Stomach (tissue), 9 donors: Measurements from ENCODE around the gene UBAP1. TPM values are rescaled to one million over a fixed set of nuclear protein-coding genes. Genes with fewer than 3 reads are reported as not detected.
"Not testable (repeated sequence)": the region's sequence is repeated elsewhere in the genome, so short reads cannot be mapped to it uniquely, and the experiment has no call there.

ENCODE experiments used
- DNase-seq, 2 donors: peaks; one replicate each; pipeline versions ENCODE4 v3.0.0 to v3.0.0-alpha.2; 2013 to 2019
- H3K27ac ChIP-seq, 5 donors: fragments of 200-600 bp in 4 of 5; sonication (generic) in 4 of 5; one replicate each; pipeline ENCODE4 v1.5.1; 2013 to 2019; ENCODE audit warnings: mild to moderate bottlenecking in 1 of 5, moderate library complexity in 1 of 5
- H3K27me3 ChIP-seq, 3 donors: fragments of 200-600 bp; sonication (generic); one replicate each; pipeline ENCODE4 v1.5.1; 2017 to 2019; ENCODE audit warnings: mixed run types in 1 of 3
- H3K36me3 ChIP-seq, 4 donors: fragments of 200-600 bp; sonication (generic); 1 replicate in 3 of 4; 2 replicates in 1 of 4; pipeline ENCODE4 v1.5.1; 2016 to 2019
- H3K4me1 ChIP-seq, 4 donors: fragments of 200-600 bp; sonication (generic); one replicate each; pipeline ENCODE4 v1.5.1; 2016 to 2019
- H3K4me3 ChIP-seq, 4 donors: fragments of 200-600 bp; sonication (generic) in 3 of 4; one replicate each; pipeline ENCODE4 v1.5.1; 2016 to 2019; ENCODE audit warnings: mild to moderate bottlenecking in 1 of 4
- H3K9me3 ChIP-seq, 4 donors: fragments of 200-600 bp; sonication (generic); one replicate each; pipeline ENCODE4 v1.5.1; 2016 to 2019
- EP300 ChIP-seq: sonication (generic); formaldehyde crosslinking; IDR thresholded peaks from one replicate; pipeline ENCODE4 v1.6.1; 2017; ENCODE audit warnings: antibody characterized with exemption
- POLR2A ChIP-seq, 4 donors: fragments of 450-650 bp; IDR thresholded peaks; one replicate each; pipeline ENCODE4 v1.6.1; 2016; ENCODE audit warnings: antibody characterized with exemption in 4 of 4, control low read depth in 2 of 4, mild to moderate bottlenecking in 1 of 4, moderate library complexity in 1 of 4
- POLR2AphosphoS5 ChIP-seq, 3 donors: sonication (generic); formaldehyde crosslinking; IDR thresholded peaks; one replicate each; pipeline ENCODE4 v1.6.1; 2016; ENCODE audit warnings: antibody characterized with exemption in 3 of 3
- WGBS, 5 donors: extraction: QIAGEN DNeasy Blood & Tissue Kit in 3 of 5; methylation state at CpG; one replicate each; pipeline versions ENCODE4 v1.1.5 to v1.1.7; 2013 to 2018; 5-methylcytosine and 5-hydroxymethylcytosine counted together
- intact Hi-C: fragments of 100-400 bp; cut with DNase I; formaldehyde crosslinking; loops from one replicate; pipeline ENCODE4 v1.15.1; 2023; ENCODE audit warnings: low total_unique reads
- polyA plus RNA-seq, 3 donors: library from polyadenylated mRNA; stranded (reverse); fragments of 200-250 nt; gene quantifications; one replicate each; pipeline ENCODE4 v1.2.3, GENCODE V29; 2013
- total RNA-seq, 5 donors: library from RNA; depleted of rRNA; stranded (reverse); fragments of >200 nt; gene quantifications; one replicate each; pipeline versions ENCODE4 v1.1.0 to v1.2.3, GENCODE V29; 2014 to 2016
- TF ChIP-seq, protein P1 (sequence below), 7 experiments: fragments of 450-650 bp in 4 of 7; fragments of 200-600 bp in 3 of 7; sonication (generic) in 3 of 7; IDR thresholded peaks; one replicate each; pipeline ENCODE4 v1.5.1; 2016 to 2019; ENCODE audit warnings: antibody characterized with exemption in 7 of 7, control low read depth in 2 of 7, mild to moderate bottlenecking in 1 of 7
- donor health status: healthy with polysubstance abuse.
- donor health status: Bipolar disorder and iron deficiency.
- donor health status: healthy.

The UBAP1 gene
- total and polyA plus RNA-seq, 8 donors = 17.7 to 53.1 (median 34.1) TPM

- no peaks in the 10 kb centered on the region for H3K9me3 ChIP-seq
- WGBS, 5 donors = 56 to 86% (median 66%) methylated on average over 2 of the region's 2 CpGs
- TF ChIP-seq POLR2AphosphoS5 (IDR thresholded peaks at IDR 0.05) (no peak), EP300 (no peak), POLR2A (IDR thresholded peaks at IDR 0.05) (no peak)
- TF ChIP-seq, protein P1, sequence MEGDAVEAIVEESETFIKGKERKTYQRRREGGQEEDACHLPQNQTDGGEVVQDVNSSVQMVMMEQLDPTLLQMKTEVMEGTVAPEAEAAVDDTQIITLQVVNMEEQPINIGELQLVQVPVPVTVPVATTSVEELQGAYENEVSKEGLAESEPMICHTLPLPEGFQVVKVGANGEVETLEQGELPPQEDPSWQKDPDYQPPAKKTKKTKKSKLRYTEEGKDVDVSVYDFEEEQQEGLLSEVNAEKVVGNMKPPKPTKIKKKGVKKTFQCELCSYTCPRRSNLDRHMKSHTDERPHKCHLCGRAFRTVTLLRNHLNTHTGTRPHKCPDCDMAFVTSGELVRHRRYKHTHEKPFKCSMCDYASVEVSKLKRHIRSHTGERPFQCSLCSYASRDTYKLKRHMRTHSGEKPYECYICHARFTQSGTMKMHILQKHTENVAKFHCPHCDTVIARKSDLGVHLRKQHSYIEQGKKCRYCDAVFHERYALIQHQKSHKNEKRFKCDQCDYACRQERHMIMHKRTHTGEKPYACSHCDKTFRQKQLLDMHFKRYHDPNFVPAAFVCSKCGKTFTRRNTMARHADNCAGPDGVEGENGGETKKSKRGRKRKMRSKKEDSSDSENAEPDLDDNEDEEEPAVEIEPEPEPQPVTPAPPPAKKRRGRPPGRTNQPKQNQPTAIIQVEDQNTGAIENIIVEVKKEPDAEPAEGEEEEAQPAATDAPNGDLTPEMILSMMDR (IDR thresholded peaks at IDR 0.05) = no peak
- no peaks in the 10 kb centered on the region for H3K27me3 ChIP-seq
- peak in 1 of 2 donors; percentile 28 for DNase-seq
- H3K4me1 ChIP-seq = peaks cover 0 to 50% (median 23%) of the 10 kb centered on the region in 4 donors
- intact Hi-C loops = no loop called here
- peak overlapping the region in 2 of 5 donors; percentile 27 to 39 for H3K27ac ChIP-seq
- no peak overlapping the region for H3K4me3 ChIP-seq
- peaks cover 11 to 63% (median 49%) of the 10 kb centered on the region in 4 donors for H3K36me3 ChIP-seq
Measured at GRCh38 chr9:34242830-34243229, 64.0 kb downstream of the UBAP1 start.

GRCh38 chr9:34245212-34245611 is 66.4 kb downstream of the UBAP1 start:
- DNase-seq, intact Hi-C loops, H3K4me3 ChIP-seq, H3K27me3 ChIP-seq, H3K9me3 ChIP-seq, H3K27ac ChIP-seq: not testable (repeated sequence)
- Histone ChIP-seq H3K4me1 (peaks cover 0 to 46% (median 22%) of the 10 kb centered on the region in 4 donors), H3K36me3 (peaks cover 23 to 75% (median 65%) of the 10 kb centered on the region in 4 donors)
- no CpG with 5 or more reads among the region's 2 CpGs for WGBS, 5 donors

GRCh38 chr9:34246453-34246852 is 67.6 kb downstream of the UBAP1 start:
- H3K36me3 ChIP-seq = peaks cover 31 to 81% (median 72%) of the 10 kb centered on the region in 4 donors
- H3K27ac ChIP-seq = no peak overlapping the region
- 51 to 73% (median 62%) methylated on average over 2 of the region's 2 CpGs for WGBS, 5 donors
- peaks cover 0 to 44% (median 21%) of the 10 kb centered on the region in 4 donors for H3K4me1 ChIP-seq
- H3K27me3 ChIP-seq = no peaks in the 10 kb centered on the region
- H3K4me3 ChIP-seq = no peak overlapping the region
- intact Hi-C loops = no loop called here
- no peak for DNase-seq
- H3K9me3 ChIP-seq = no peaks in the 10 kb centered on the region
- TF ChIP-seq POLR2A (IDR thresholded peaks at IDR 0.05) (no peak), POLR2AphosphoS5 (IDR thresholded peaks at IDR 0.05) (no peak), EP300 (no peak)
- TF ChIP-seq, protein P1 (IDR thresholded peaks at IDR 0.05) = no peak

DNA sequence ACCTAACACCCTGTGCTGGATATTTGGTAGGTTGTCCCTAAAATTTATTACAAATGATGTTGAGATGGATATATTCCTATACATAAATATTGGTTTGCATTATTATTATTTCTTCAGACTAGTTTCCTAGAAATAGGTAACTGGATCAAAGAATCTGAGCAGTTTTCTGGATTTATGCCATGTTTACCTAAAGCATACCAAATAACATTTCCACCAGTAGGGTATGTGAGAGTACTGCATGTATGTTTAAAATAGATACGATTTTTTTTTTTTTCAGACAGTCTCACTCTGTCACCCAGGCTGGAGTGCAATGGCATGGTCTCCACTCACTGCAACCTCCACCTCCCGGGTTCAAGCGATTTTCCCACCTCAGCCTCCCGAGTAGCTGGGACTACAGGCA is 68.9 kb downstream of the UBAP1 start:
- TF ChIP-seq, protein P1 (IDR thresholded peaks at IDR 0.05) = peak in 1 of 7 experiments; percentile 7
- peaks cover 30 to 80% (median 70%) of the 10 kb centered on the region in 4 donors for H3K36me3 ChIP-seq
- H3K27ac ChIP-seq, DNase-seq, H3K4me3 ChIP-seq, intact Hi-C loops, H3K27me3 ChIP-seq, H3K9me3 ChIP-seq: not testable (repeated sequence)
- 64 to 77% (median 72%) methylated on average over 4 of the region's 4 CpGs for WGBS, 5 donors
- H3K4me1 ChIP-seq = peaks cover under 1 to 46% (median 25%) of the 10 kb centered on the region in 4 donors

DNA sequence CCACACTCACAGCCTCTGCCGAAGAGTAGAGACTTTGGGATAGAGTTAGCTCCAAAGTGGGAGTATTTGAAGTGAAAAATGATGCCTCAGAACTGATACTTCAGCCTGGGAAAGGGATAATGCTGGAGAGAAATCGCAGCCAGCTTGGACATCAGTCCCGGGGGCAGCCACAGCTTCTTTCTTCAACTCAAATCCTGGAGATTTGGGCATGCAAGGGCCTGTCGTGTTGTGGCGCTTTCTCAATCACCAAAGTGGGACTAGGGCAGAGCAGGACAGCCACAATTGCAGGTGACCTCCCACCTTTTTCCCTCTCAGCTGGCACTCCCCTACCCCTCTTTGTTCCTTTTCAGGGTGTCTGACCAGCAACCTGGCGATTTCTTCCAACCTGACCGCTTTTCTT is 70.4 kb downstream of the UBAP1 start:
- Histone ChIP-seq H3K36me3 (peaks cover 30 to 74% (median 64%) of the 10 kb centered on the region in 4 donors), H3K4me3 (no peak overlapping the region), H3K27me3 (no peaks in the 10 kb centered on the region), H3K9me3 (no peaks in the 10 kb centered on the region), H3K4me1 (peaks cover 14 to 55% (median 33%) of the 10 kb centered on the region in 4 donors), H3K27ac (no peak overlapping the region)
- DNase-seq = no peak
- intact Hi-C loops = no loop called here
- WGBS, 5 donors = 86 to 96% (median 90%) methylated on average over 7 of the region's 7 CpGs
- TF ChIP-seq, protein P1 (IDR thresholded peaks at IDR 0.05) = no peak
- TF ChIP-seq EP300 = no peak
- no peak for TF ChIP-seq POLR2AphosphoS5 (IDR thresholded peaks at IDR 0.05)
- TF ChIP-seq POLR2A (IDR thresholded peaks at IDR 0.05) = no peak
